Activated CD4-positive, alpha-beta T cell treated with anti-CD3 and anti-CD28 coated beads, Interleukin-2, Interleukin-4, amounts not matched to agents 100 ng/mL and 50 ng/mL, durations not matched to agents 16 hours and 8 hours (primary cell): ENCODE measurements around the gene STON1.
"Not testable (repeated sequence)": the region's sequence is repeated elsewhere in the genome, so short reads cannot be mapped to it uniquely, and the experiment has no call there.

Source experiments
- DNase-seq: peaks from one replicate; pipeline ENCODE4 v3.0.0-alpha.2; 2020; ENCODE audit warnings: low spot score

The STON1 gene

DNA sequence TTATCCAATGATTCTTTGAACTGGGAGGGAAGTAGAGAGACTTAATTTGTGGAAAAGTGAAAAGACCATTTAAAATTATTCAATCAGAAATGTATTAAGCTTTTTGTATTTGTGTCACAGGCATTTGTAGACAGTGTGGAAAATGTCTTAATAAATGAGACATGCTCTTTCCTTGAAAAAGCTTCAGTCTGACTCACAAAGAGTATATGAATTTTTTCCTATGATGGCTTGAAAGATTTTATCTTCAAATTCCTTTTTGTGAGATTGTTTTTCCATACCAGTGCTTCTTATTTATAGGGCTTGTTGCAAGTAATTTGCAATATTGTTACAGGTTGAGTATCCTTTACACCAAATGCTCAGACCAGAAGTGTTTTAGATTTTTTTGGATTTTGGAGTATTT is 39.5 kb downstream of the STON1 start:
- no peak for DNase-seq

- DNase-seq, result no peak
Observed at GRCh38 chr2:48572816-48573215, 42.9 kb downstream of the STON1 start.

- peak; percentile 30 for DNase-seq
Observed at GRCh38 chr2:48574353-48575287, 44.7 kb downstream of the STON1 start.

GRCh38 chr2:48578313-48578712 is 48.4 kb downstream of the STON1 start:
- no peak for DNase-seq

GRCh38 chr2:48583961-48584360 is 54.0 kb downstream of the STON1 start:
- no peak for DNase-seq

DNA sequence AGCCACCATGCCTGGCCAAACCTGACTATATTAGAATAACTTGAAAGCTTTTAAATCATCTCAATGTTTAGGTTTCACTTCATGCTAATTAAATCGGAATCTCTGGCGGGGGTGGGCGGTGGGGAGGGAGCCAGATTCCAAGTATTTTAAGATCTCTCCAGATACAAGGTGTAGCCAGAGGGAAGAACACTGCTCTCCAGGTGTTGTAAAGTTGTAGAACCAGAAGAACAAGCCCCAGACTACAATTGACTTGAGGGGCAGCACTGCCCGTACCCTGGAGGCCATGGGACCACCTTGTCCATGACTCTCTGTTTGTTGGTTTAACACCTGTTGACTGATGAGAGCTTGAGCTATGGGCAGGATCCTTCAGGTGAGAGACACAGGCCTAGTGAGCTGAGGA is 54.6 kb downstream of the STON1 start:
- no peak for DNase-seq

- DNase-seq, result no peak
Observed at GRCh38 chr2:48586433-48586832, 56.5 kb downstream of the STON1 start.

- DNase-seq, result no peak
Observed at GRCh38 chr2:48587560-48587959, 57.6 kb downstream of the STON1 start.

- DNase-seq, result no peak
Observed at GRCh38 chr2:48587961-48588360, 58.0 kb downstream of the STON1 start.

- no peak for DNase-seq
Observed at GRCh38 chr2:48588745-48589144, 58.8 kb downstream of the STON1 start.

DNA sequence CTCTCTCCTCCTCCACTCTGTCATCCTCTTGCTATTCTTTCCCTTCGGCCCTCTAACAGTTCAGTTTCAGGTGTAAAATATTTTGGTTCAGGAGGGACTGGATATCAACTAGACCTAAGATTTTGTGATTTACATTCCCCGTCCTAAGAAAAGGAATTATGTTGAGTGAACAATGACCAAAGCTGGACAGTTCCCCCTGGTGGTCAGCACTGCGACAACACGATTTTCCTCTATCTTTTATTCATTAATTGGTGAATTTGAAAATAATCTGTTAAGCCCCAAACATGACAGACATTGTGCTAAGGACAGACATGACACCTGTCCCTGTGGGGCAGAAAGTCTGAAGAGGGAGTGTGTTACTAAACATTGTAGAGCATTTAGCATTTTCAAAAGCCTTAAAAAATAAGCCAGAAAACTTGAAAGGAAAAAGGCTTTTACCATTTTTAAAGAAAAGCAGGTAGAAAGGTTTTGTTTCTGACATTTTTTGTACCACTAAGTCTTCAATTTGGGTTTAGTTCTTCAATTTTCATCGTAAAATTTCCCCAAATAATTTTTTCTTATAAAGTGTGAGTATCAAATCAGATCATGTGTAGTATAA is 59.3 kb downstream of the STON1 start:
- DNase-seq, result no peak

- DNase-seq, result no peak
Observed at GRCh38 chr2:48590017-48590416, 60.1 kb downstream of the STON1 start.

DNA sequence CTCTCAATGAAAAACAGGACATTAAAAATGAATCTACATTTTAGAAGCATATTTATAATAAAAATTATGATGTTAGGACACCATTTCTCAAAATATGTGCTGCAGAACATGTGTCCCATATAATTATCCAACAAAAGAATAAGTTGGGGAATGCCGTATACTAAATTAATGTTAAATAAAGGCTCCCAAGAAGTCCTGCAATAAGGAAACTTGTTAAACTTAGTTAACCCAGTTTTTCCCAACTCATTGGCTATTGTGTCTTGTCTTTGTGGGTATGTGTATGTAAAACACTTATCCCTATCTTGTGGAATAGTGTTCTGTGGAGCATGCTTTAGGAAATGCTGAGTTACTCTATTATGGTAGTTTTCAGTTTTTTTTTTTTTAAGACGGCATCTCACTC is 62.1 kb downstream of the STON1 start:
- DNase-seq, result no peak

- DNase-seq, result not testable (repeated sequence)
Observed at GRCh38 chr2:48596751-48597150, 66.8 kb downstream of the STON1 start.

DNA sequence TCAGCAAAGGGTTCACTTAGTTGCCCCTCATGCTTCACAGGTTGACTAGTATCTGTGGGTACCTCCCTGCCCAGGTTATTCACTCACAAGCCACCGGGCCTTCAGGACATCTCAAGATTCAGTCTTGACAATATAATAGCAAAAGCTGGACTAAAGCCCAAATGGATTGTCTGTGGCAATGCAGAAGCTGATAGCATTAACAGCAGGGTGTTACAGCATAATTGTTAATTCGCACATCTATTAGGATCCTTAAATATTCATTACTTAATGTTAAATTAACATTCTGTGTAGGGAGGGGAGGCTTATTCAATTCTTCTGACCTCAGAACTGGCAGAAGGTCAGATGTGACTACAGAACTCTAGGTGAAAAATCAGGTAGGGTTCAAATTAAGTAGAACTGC is 67.5 kb downstream of the STON1 start:
- DNase-seq, result no peak

GRCh38 chr2:48600204-48600813 is 70.4 kb downstream of the STON1 start:
- DNase-seq, result peak; percentile 50

DNA sequence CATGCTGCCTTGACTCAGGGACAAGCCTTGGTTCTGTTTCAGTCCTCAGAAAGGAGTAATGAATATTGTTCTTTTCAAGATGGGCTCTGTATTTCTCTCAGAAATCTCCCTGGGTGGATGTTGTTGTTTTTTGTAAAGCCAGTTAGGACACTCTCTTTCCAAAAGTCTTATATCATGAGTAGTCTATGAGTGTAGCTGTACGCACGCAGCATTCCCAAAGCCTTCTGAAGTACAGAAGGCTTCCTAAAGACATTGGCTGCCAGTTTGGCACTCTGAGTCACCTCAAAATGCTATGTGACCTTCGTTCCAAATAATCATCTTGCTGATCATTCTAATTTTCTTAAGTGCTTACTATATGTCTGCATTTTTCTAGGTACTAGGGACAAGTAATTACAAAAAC is 71.0 kb downstream of the STON1 start:
- DNase-seq, result no peak

- DNase-seq, result peak; percentile 19
Observed at GRCh38 chr2:48601349-48601748, 71.4 kb downstream of the STON1 start.

GRCh38 chr2:48605482-48606175 is 75.7 kb downstream of the STON1 start:
- no peak for DNase-seq

- no peak for DNase-seq
Observed at GRCh38 chr2:48607307-48608014, 77.5 kb downstream of the STON1 start.

DNA sequence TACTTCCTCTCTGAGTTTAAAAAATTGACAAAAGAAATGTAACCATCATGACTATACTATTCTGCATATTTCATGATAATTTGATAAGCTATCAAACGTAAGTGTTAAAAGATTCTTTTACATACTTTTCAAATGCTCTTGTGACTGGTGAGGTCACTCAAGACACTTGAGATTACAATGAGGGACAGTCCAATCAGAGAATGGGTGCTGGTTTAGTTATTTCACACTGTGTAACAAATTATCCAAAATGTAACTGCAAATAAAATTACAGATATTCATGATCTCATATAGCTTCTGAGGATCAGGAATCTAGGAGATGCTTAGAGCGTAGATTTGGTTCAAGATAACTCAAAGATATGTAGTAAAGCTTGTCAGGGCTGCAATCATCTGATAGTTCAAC is 83.3 kb downstream of the STON1 start:
- no peak for DNase-seq

GRCh38 chr2:48614581-48614980 is 84.6 kb downstream of the STON1 start:
- DNase-seq, result not testable (repeated sequence)
